ENCODE measurements around the gene FOXG1. TPM values are rescaled to one million over a fixed set of nuclear protein-coding genes. Genes with fewer than 3 reads are reported as not detected.

FOXG1 gene
- total RNA-seq, 1 donor from 2014 or later, result not detected

DNA sequence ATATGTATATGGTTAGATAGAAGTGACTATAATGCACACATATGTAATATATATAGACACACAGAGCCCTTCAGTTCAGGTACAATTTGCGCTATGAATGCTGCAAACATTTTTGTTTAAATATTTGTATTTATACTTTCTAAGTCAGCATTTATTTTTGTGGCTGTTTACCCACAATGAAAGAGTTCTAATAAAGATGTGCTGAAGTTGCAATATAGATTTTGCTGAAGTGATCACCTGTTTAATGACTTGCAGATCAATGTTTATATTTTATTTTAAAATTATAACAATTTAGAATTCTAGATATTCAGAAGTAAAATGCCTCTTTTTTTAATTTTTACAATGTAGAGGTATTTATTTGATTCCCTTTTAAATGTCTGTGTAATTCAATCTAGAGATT lies 3.5 kb downstream of the FOXG1 start:
- Mint-ChIP-seq H3K4me1 (peaks cover 14% of the 10 kb centered on the region), H3K4me3 (no peak overlapping the region), H3K36me3 (ENCODE audit: low read depth) (peaks cover 4% of the 10 kb centered on the region), H3K9me3 (peaks cover 2% of the 10 kb centered on the region), H3K27me3 (peaks cover 54% of the 10 kb centered on the region), H3K27ac (no peak overlapping the region)
- no peak for DNase-seq
- no peak for ATAC-seq (ENCODE audit: low read depth)
- intact Hi-C loops (cut with micrococcal nuclease), result no loop called here
- ChIA-PET POLR2A (no interaction called here), CTCF (no interaction called here)
- no peak for TF ChIP-seq CTCF (IDR thresholded peaks at IDR 0.05)

DNA sequence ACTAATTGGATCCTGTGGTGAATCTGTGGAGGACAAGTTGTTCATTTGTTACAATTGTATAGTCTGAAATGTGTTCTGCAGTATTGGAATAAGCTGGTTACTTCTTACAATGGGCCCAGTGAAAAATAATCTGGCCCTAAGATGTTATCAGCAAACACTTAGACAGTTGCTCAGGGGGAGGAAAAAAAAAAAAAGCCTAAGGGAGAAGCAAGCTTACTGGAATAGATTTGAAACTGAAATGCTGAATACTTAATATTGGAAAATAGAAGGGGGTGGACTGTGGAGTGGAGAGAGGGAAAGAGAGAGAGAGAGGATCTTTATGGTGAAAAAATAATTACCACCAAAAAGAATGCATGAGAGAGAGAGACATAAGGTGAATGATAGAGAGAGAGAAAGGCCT lies 4.0 kb downstream of the FOXG1 start:
- TF ChIP-seq CTCF (IDR thresholded peaks at IDR 0.05), result no peak
- Mint-ChIP-seq H3K9me3 (peaks cover 2% of the 10 kb centered on the region), H3K27me3 (peaks cover 54% of the 10 kb centered on the region), H3K4me3 (no peak overlapping the region), H3K4me1 (peaks cover 11% of the 10 kb centered on the region), H3K27ac (no peak overlapping the region), H3K36me3 (ENCODE audit: low read depth) (peaks cover 4% of the 10 kb centered on the region)
- CTCF ChIA-PET, result no interaction called here
- POLR2A ChIA-PET, result no interaction called here
- no peak for ATAC-seq (ENCODE audit: low read depth)
- intact Hi-C loops (cut with micrococcal nuclease), result no loop called here
- DNase-seq, result no peak

GRCh38 chr14:28771168-28771567 lies 4.6 kb downstream of the FOXG1 start:
- peaks cover 2% of the 10 kb centered on the region for H3K9me3 Mint-ChIP-seq

DNA sequence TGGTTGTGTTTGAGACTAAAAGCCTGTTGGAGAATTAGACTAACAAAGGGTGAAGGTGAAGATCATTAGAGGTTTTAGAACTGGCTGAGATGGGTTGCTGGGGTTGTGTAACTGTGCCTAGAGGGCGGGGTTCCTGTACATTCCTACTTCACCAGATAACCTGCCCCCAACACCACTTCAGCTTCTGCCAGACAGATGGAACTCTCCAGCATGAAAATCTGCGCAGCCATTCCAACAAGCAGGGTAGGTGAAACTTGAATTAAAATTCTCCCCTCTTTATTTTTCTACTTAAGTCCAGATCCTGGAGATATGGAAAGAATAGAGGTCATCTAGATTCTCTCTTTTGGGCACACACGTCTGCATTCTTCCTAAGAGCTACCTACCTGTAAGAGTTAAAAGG lies 6.0 kb downstream of the FOXG1 start:
- CTCF ChIA-PET, result no interaction called here

More at GRCh38 chr14:28771168-28771567, 4.6 kb downstream of the FOXG1 start:
- TF ChIP-seq CTCF (IDR thresholded peaks at IDR 0.05), result no peak
- Mint-ChIP-seq H3K36me3 (ENCODE audit: low read depth) (peaks cover 4% of the 10 kb centered on the region), H3K27me3 (peaks cover 56% of the 10 kb centered on the region), H3K4me3 (no peak overlapping the region), H3K27ac (no peak overlapping the region), H3K4me1 (peaks cover 7% of the 10 kb centered on the region)
- POLR2A ChIA-PET, result no interaction called here
- intact Hi-C loops (cut with micrococcal nuclease), result no loop called here
- CTCF ChIA-PET, result no interaction called here
- DNase-seq (no peak), ATAC-seq (ENCODE audit: low read depth) (no peak)

DNA sequence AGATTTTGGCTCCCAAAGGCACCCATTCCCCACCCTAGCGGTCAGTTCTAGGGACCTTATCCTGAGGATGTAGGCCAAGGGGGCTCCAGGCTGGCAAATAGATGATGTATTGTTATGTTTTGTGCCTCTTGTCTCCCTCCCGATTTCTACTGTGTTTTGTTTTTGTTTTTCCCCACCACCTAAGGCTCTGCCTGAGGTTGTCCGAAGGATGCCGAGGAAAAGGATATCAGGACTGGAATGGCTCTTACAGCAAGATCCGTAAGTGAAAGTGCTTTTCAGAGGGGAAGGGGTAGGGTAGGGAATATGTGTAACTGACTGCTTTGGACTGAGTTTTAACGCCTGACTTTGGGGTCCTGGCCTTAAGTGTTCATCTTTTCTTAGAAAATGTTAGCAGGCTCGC lies 6.6 kb downstream of the FOXG1 start:
- H3K36me3 Mint-ChIP-seq (ENCODE audit: low read depth), result peaks cover 2% of the 10 kb centered on the region
- ChIA-PET CTCF (no interaction called here), POLR2A (no interaction called here)
- H3K9me3 Mint-ChIP-seq, result peaks cover 2% of the 10 kb centered on the region
- H3K27ac Mint-ChIP-seq, result no peak overlapping the region
- no peak for DNase-seq
- H3K4me3 Mint-ChIP-seq, result no peak overlapping the region
- ATAC-seq (ENCODE audit: low read depth), result no peak
- H3K4me1 Mint-ChIP-seq, result peaks cover 3% of the 10 kb centered on the region
- H3K27me3 Mint-ChIP-seq, result peaks cover 58% of the 10 kb centered on the region
- TF ChIP-seq CTCF (IDR thresholded peaks at IDR 0.05), result no peak
- intact Hi-C loops (cut with micrococcal nuclease), result loop anchor here (2.0 kb wide), 1 partner anchor 16 kb away; no protein-coding TSS in a partner anchor

More for the DNA sequence above, 6.0 kb downstream of the FOXG1 start:
- H3K27ac Mint-ChIP-seq, result no peak overlapping the region
- no peak for ATAC-seq (ENCODE audit: low read depth)
- POLR2A ChIA-PET, result no interaction called here
- H3K36me3 Mint-ChIP-seq (ENCODE audit: low read depth), result peaks cover 4% of the 10 kb centered on the region
- intact Hi-C loops (cut with micrococcal nuclease), result loop anchor here (2.0 kb wide), 1 partner anchor 16 kb away; no protein-coding TSS in a partner anchor
- no peak overlapping the region for H3K4me3 Mint-ChIP-seq
- no peak for TF ChIP-seq CTCF (IDR thresholded peaks at IDR 0.05)
- peaks cover 2% of the 10 kb centered on the region for H3K9me3 Mint-ChIP-seq
- DNase-seq, result no peak
- H3K27me3 Mint-ChIP-seq, result peaks cover 58% of the 10 kb centered on the region
- peaks cover 5% of the 10 kb centered on the region for H3K4me1 Mint-ChIP-seq
